NT2/D1 (cell line): ENCODE data around the gene GNAI3.

Source experiments
- SUZ12 ChIP-seq: IDR thresholded peaks from 2 replicates; pipeline ENCODE4 v1.6.1; 2011; ENCODE audit not compliant: insufficient read length, insufficient read depth; ENCODE audit errors: extremely low read depth
- YY1 ChIP-seq: IDR thresholded peaks from 2 replicates; pipeline ENCODE4 v1.6.1; 2011; ENCODE audit not compliant: insufficient read length, insufficient read depth
- ZNF274 ChIP-seq: IDR thresholded peaks from 2 replicates; pipeline ENCODE4 v1.6.1; 2011; ENCODE audit warnings: mild to moderate bottlenecking, low read depth, low read length

DNA sequence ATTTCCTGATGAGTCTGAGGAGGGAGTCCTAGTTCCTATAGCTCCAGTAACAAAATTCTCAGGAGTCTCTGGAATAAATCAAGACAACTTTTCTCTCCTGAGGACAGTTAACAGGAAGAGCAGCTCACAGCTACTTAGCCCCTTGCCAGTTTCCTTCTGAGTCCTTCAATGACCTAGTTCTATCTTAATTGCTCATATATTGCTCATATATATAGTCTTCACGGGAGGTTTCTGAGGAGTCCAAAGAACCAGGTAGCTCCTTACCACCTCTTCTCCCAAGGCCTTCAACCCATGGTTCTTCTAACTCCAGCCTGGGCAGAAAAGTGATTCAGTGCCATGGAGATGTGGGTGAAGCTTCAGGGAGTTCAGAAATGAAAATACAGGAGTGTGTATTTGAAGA is 43.4 kb upstream of the GNAI3 start:
- TF ChIP-seq ZNF274, result no peak
- no peak for TF ChIP-seq YY1
- no peak for TF ChIP-seq SUZ12
